Measurements from ENCODE around the gene MAP2K3. TPM values are rescaled to one million over a fixed set of nuclear protein-coding genes. Genes with fewer than 3 reads are reported as not detected.

Gene MAP2K3
- total and polyA plus RNA-seq, 2 of the 8 experiments (the other 6 are each of a cell fraction or from before 2014, with no cell fraction given), result 16.9 to 33.5 TPM

DNA sequence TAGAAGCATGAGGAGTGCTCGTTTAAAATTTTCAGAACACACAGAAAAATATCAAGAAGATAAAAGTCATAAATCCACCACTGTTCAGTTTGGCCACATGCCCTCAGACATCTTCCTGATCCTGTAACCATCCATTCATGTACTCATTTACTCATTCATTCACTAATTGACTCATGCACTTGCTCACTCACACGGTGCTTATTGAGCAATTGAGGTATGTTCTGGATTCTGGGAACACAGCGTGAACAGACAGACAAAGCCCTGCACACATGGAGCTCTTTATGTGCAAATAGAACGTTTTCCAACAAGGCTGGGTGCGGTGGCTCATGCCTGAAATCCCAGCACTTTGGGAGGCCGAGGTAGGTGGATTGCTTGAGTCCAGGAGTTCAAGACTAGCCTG, 21.1 kb upstream of the MAP2K3 start:
- H2BK120ac ChIP-seq (replicated peaks; ENCODE audit: low read depth, low read length), result no peak overlapping the region
- no peak overlapping the region for H3K23ac ChIP-seq (ENCODE audit: insufficient read length)
- no peak overlapping the region for H2BK5ac ChIP-seq (ENCODE audit: low read depth, low read length)
- no peak overlapping the region for H3K9ac ChIP-seq (replicated peaks in 1 of 4; ENCODE audit: extremely low read depth in 1 of 4, low read depth in 3 of 4, low read length in 3 of 4)
- no peak overlapping the region for H4K8ac ChIP-seq (ENCODE audit: extremely low read depth, insufficient read depth, low read length)
- no peaks in the 10 kb centered on the region for H3K4me1 ChIP-seq (replicated peaks in 1 of 4; ENCODE audit: control insufficient read depth in 3 of 4, insufficient read depth in 4 of 4, low read length in 3 of 4)
- no peak overlapping the region for H3K27ac ChIP-seq (ENCODE audit: low read depth, low read length)
- no peak overlapping the region for H3K56ac ChIP-seq (replicated peaks; ENCODE audit: insufficient read length, low read depth, low read length)
- no peak overlapping the region for H2AK5ac ChIP-seq (ENCODE audit: low read depth, low read length)
- no peak overlapping the region for H3K4me3 ChIP-seq (ENCODE audit: extremely low read depth in 1 of 4, insufficient read depth in 2 of 4, low read depth in 3 of 4, low read length in 4 of 4)
- H3K4ac ChIP-seq (replicated peaks; ENCODE audit: insufficient read length, low read depth, low read length), result no peak overlapping the region
- H3K79me2 ChIP-seq (ENCODE audit: control insufficient read depth in 1 of 2, insufficient read depth in 2 of 2, low read length in 2 of 2), result no peaks in the 10 kb centered on the region
- H3K14ac ChIP-seq (ENCODE audit: insufficient read length), result no peak overlapping the region
- CTCF ChIA-PET (ENCODE audit: partially characterized antibody), result interaction anchor here (1.5 kb wide), 1 partner anchor 24 kb away, joined by 3 read pairs; no protein-coding TSS in a partner anchor
- POLR2A ChIA-PET (ENCODE audit: partially characterized antibody), result no interaction called here
- no peaks in the 10 kb centered on the region for H3K36me3 ChIP-seq (ENCODE audit: control insufficient read depth in 2 of 4, insufficient read depth in 4 of 4, low read length in 3 of 4)
- no peak overlapping the region for H2BK15ac ChIP-seq (ENCODE audit: low read length)
- H3K4me2 ChIP-seq (ENCODE audit: insufficient read depth in 1 of 2, low read depth in 2 of 2, low read length in 2 of 2), result no peak overlapping the region
- no peak overlapping the region for H2BK12ac ChIP-seq (ENCODE audit: low read depth, low read length)
- FAIRE-seq (no peak), DNase-seq (ENCODE audit: low read depth in 1 of 2, low spot score in 2 of 2) (no peak)
- H4K20me1 ChIP-seq (replicated peaks in 1 of 2; ENCODE audit: control insufficient read depth in 1 of 2, insufficient read depth in 2 of 2, low read length in 2 of 2), result no peaks in the 10 kb centered on the region
- no peak overlapping the region for H2AFZ ChIP-seq (ENCODE audit: low read length)
- H4K91ac ChIP-seq (replicated peaks; ENCODE audit: insufficient read length, low read length), result no peak overlapping the region
- H4K5ac ChIP-seq (ENCODE audit: insufficient read length, low read depth, low read length), result no peak overlapping the region
- H3K18ac ChIP-seq (ENCODE audit: extremely low read depth, low read length), result no peak overlapping the region
- no peaks in the 10 kb centered on the region for H3K27me3 ChIP-seq (replicated peaks in 1 of 4; ENCODE audit: control insufficient read depth in 3 of 4, extremely low read depth in 1 of 4, insufficient read depth in 3 of 4, low read length in 3 of 4)
- H2BK20ac ChIP-seq (ENCODE audit: low read length), result no peak overlapping the region
- no peaks in the 10 kb centered on the region for H3K79me1 ChIP-seq (ENCODE audit: low read depth, low read length)
- no peaks in the 10 kb centered on the region for H3K9me3 ChIP-seq (ENCODE audit: insufficient read depth in 2 of 2, low read depth in 1 of 2, low read length in 1 of 2)
- 82% methylated on average over 6 of the region's 6 CpGs; no CpG with 5 or more reads in 1 of the 2 experiments for WGBS, 2 experiments (ENCODE audit: extremely low coverage in 1 of 2, insufficient coverage in 1 of 2, insufficient read length in 1 of 2, insufficient replicate concordance in 2 of 2, low coverage in 1 of 2, low lambda C conversion rate in 2 of 2, missing lambda C conversion rate in 1 of 2)
- no peaks in the 10 kb centered on the region for H3K23me2 ChIP-seq (ENCODE audit: low read depth, low read length)
- TF ChIP-seq JUN (IDR thresholded peaks at IDR 0.05; ENCODE audit: low read depth, low read length), result no peak
- TF ChIP-seq BRCA1 (IDR thresholded peaks at IDR 0.05; ENCODE audit: low read depth, low read length), result no peak
- TF ChIP-seq YY1 (IDR thresholded peaks at IDR 0.05; ENCODE audit: low read depth, low read length), result no peak
- TF ChIP-seq BCL11A (IDR thresholded peaks at IDR 0.05; ENCODE audit: low read depth in 2 of 2, low read length in 2 of 2), result no peak
- no peak for TF ChIP-seq CBX8 (IDR thresholded peaks at IDR 0.05; ENCODE audit: borderline replicate concordance, low read depth, low read length)
- no peak for TF ChIP-seq KDM1A (IDR thresholded peaks at IDR 0.05; ENCODE audit: borderline replicate concordance, low read length)
- TF ChIP-seq TEAD4 (IDR thresholded peaks at IDR 0.05; ENCODE audit: low read depth, low read length), result no peak
- no peak for TF ChIP-seq TAF7 (optimal IDR thresholded peaks at IDR 0.05; ENCODE audit: borderline replicate concordance, low read depth, low read length)
- TF ChIP-seq RAD21 (IDR thresholded peaks at IDR 0.05 in 1 of 2, conservative IDR thresholded peaks at IDR 0.05 in 1 of 2; ENCODE audit: low read depth in 2 of 2, low read length in 2 of 2), result no peak
- TF ChIP-seq CEBPB (IDR thresholded peaks at IDR 0.05; ENCODE audit: low read depth, low read length), result no peak
- no peak for TF ChIP-seq NRF1 (IDR thresholded peaks at IDR 0.05; ENCODE audit: low read depth, low read length)
- TF ChIP-seq CHD2 (IDR thresholded peaks at IDR 0.05; ENCODE audit: low read length), result no peak
- no peak for TF ChIP-seq ASH2L (IDR thresholded peaks at IDR 0.05; ENCODE audit: low read length)
- TF ChIP-seq, protein P1, sequence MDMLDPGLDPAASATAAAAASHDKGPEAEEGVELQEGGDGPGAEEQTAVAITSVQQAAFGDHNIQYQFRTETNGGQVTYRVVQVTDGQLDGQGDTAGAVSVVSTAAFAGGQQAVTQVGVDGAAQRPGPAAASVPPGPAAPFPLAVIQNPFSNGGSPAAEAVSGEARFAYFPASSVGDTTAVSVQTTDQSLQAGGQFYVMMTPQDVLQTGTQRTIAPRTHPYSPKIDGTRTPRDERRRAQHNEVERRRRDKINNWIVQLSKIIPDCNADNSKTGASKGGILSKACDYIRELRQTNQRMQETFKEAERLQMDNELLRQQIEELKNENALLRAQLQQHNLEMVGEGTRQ (IDR thresholded peaks at IDR 0.05; ENCODE audit: low read length), result no peak
- TF ChIP-seq SP1 (IDR thresholded peaks at IDR 0.05; ENCODE audit: low read depth, low read length), result no peak
